ENCODE data around the gene NEU2.
A peak's percentile ranks its signal among the peaks of the same experiment; 100 is the strongest.
"Not testable (repeated sequence)": the region's sequence is repeated elsewhere in the genome, so short reads cannot be mapped to it uniquely, and the experiment has no call there.

Gene NEU2

GRCh38 chr2:233058717-233059546 lies 26.5 kb downstream of the NEU2 start:
- DNase-seq (ENCODE audit: low spot score) = no peak

GRCh38 chr2:233059547-233059796 lies 27.0 kb downstream of the NEU2 start:
- DNase-seq (ENCODE audit: low spot score) = no peak

GRCh38 chr2:233059797-233060500 lies 27.5 kb downstream of the NEU2 start, which contains the start of gene INPP5D:
Gene INPP5D, plus strand, starts transcription at chr2:233060342. Its CDS starts 137 bp downstream, at chr2:233060479.
- no peak for DNase-seq (ENCODE audit: low spot score)

- DNase-seq (ENCODE audit: low spot score) = no peak
Observed at GRCh38 chr2:233060501-233060979, 28.1 kb downstream of the NEU2 start.

GRCh38 chr2:233060980-233061590 lies 28.6 kb downstream of the NEU2 start:
- DNase-seq (ENCODE audit: low spot score) = no peak

GRCh38 chr2:233061591-233062450 lies 29.3 kb downstream of the NEU2 start:
- DNase-seq (ENCODE audit: low spot score) = peak; percentile 66

- no peak for DNase-seq (ENCODE audit: low spot score)
Observed at GRCh38 chr2:233062451-233062850, 30.0 kb downstream of the NEU2 start.

- DNase-seq (ENCODE audit: low spot score) = no peak
Observed at GRCh38 chr2:233062946-233063268, 30.4 kb downstream of the NEU2 start.

- DNase-seq (ENCODE audit: low spot score) = no peak
Observed at GRCh38 chr2:233063269-233063975, 30.9 kb downstream of the NEU2 start.

- DNase-seq (ENCODE audit: low spot score) = no peak
Observed at GRCh38 chr2:233063976-233064411, 31.5 kb downstream of the NEU2 start.

GRCh38 chr2:233064530-233065199 lies 32.2 kb downstream of the NEU2 start:
- no peak for DNase-seq (ENCODE audit: low spot score)

GRCh38 chr2:233065200-233065589 lies 32.7 kb downstream of the NEU2 start:
- not testable (repeated sequence) for DNase-seq (ENCODE audit: low spot score)

- DNase-seq (ENCODE audit: low spot score) = no peak
Observed at GRCh38 chr2:233065954-233066470, 33.5 kb downstream of the NEU2 start.

GRCh38 chr2:233068762-233069418 lies 36.4 kb downstream of the NEU2 start:
- DNase-seq (ENCODE audit: low spot score) = no peak

GRCh38 chr2:233072838-233073237 lies 40.4 kb downstream of the NEU2 start:
- DNase-seq (ENCODE audit: low spot score) = no peak

- no peak for DNase-seq (ENCODE audit: low spot score)
Observed at GRCh38 chr2:233074106-233074505, 41.6 kb downstream of the NEU2 start.

- DNase-seq (ENCODE audit: low spot score) = no peak
Observed at GRCh38 chr2:233075141-233075965, 42.9 kb downstream of the NEU2 start.

- no peak for DNase-seq (ENCODE audit: low spot score)
Observed at GRCh38 chr2:233075966-233076339, 43.5 kb downstream of the NEU2 start.

- no peak for DNase-seq (ENCODE audit: low spot score)
Observed at GRCh38 chr2:233076749-233077148, 44.3 kb downstream of the NEU2 start.
